WERI-Rb-1 (cell line): ENCODE data around the gene RPS27A.
A peak's percentile ranks its signal among the peaks of the same experiment; 100 is the strongest.
"Not testable (repeated sequence)": the region's sequence is repeated elsewhere in the genome, so short reads cannot be mapped to it uniquely, and the experiment has no call there.

Experiments
- DNase-seq: peaks from one replicate; pipeline ENCODE4 v3.0.0-alpha.2; 2020
- H3K27ac ChIP-seq: fragments of 250-450 bp; sonication (Bioruptor Pico); 2 replicates; pipeline ENCODE4 v1.5.1; 2020; ENCODE audit warnings: mild to moderate bottlenecking, moderate library complexity
- H3K27me3 ChIP-seq: fragments of 250-450 bp; sonication (Bioruptor Pico); 2 replicates; pipeline ENCODE4 v1.5.1; 2021; ENCODE audit warnings: mild to moderate bottlenecking, low read depth, moderate library complexity; ENCODE audit not compliant: insufficient read depth, severe bottlenecking
- H3K36me3 ChIP-seq: fragments of 250-450 bp; sonication (Bioruptor Pico); 2 replicates; pipeline ENCODE4 v1.5.1; 2020; ENCODE audit warnings: mild to moderate bottlenecking, moderate library complexity
- H3K4me3 ChIP-seq: 2 replicates; pipeline ENCODE4 v1.5.1; 2011; ENCODE audit warnings: low read depth, mild to moderate bottlenecking, control low read depth, low read length
- H3K9me3 ChIP-seq: fragments of 250-450 bp; sonication (Bioruptor Pico); 2 replicates; pipeline ENCODE4 v1.5.1; 2021; ENCODE audit warnings: mild to moderate bottlenecking, moderate library complexity; ENCODE audit not compliant: severe bottlenecking
- CTCF ChIP-seq: IDR thresholded peaks from 2 replicates; pipeline ENCODE4 v1.5.1; 2011; ENCODE audit warnings: low read depth, mild to moderate bottlenecking, control low read depth, inconsistent platforms, low read length

The RPS27A gene

GRCh38 chr2:55247025-55247424, 14.5 kb downstream of the RPS27A start:
- no peak overlapping the region for H3K4me3 ChIP-seq
- H3K9me3 ChIP-seq: no peaks in the 10 kb centered on the region
- peaks cover 63% of the 10 kb centered on the region for H3K36me3 ChIP-seq
- DNase-seq: no peak
- TF ChIP-seq CTCF: no peak
- no peaks in the 10 kb centered on the region for H3K27me3 ChIP-seq
- no peak overlapping the region for H3K27ac ChIP-seq

DNA sequence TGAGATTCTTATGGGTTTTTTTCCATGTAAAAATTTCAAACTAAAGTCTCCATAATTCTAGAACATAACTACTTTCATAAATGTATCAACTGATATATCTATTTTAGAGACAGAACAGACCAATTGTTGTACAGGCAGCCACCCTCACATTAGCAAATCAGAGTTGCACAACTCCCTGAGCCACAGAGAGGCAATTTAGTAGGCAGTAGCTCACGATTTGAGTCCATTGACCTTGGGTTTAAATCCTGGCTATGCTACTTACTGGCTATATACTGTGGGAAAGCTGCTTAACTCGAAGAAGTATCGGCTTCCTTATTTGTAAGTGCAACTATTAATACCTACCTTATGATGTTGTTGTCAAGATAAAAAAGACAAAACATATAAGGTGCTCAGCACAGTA, 20.3 kb downstream of the RPS27A start:
- Histone ChIP-seq H3K4me3 (no peak overlapping the region), H3K36me3 (peaks cover 33% of the 10 kb centered on the region), H3K9me3 (no peaks in the 10 kb centered on the region), H3K27ac (no peak overlapping the region), H3K27me3 (no peaks in the 10 kb centered on the region)
- no peak for TF ChIP-seq CTCF
- DNase-seq: peak; percentile 34

DNA sequence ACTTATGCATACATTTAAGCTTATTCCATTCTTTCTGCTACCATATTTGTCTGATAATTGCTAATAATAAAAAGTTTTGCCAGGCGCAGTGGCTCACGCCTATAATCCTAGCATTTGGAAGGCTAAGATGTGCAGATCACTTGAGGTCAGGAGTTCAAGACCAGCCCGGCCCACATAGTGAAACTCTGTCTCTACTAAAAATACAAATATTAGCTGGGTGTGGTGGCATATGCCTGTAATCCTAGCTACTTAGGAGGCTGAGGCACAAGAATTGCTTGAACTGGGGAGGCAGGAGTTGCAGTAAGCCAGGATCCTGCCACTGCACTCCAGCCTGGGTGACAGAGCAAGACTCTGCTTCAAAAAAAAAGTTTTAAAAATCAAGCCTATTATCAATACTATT, 27.1 kb downstream of the RPS27A start:
- H3K36me3 ChIP-seq: peaks cover 43% of the 10 kb centered on the region
- DNase-seq: not testable (repeated sequence)

DNA sequence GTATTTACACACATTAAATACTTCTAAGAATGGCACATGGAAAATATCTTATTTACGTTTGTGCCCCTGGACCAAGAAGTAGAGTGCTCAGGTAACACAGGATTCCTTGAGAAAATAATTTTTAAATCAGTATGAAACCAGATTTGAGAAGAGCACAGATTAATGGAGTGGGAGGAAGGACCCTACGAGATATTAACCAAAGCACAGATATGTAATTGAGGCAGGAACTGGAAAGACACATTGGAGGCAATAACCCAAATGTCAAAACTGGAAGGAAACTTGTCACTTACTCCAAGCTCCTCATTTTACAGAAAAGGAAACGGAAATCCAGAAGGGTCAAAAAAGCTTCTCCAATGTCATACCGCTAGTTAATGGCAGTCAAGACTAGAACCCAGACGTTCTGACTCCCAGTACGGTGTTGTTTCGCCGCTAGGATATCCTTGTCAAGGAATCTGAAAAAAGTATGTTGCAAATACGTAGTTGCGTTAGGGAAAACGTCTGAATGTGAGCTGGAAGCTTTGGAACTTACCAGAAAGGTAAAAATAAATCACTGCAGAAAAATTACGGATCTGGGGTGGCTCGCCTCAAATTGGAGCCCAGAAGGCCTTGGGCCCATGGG, 35.9 kb downstream of the RPS27A start:
- peak overlapping the region; percentile 80 for H3K27ac ChIP-seq
- DNase-seq: no peak
- H3K4me3 ChIP-seq: peak overlapping the region; percentile 69
- peaks cover 22% of the 10 kb centered on the region for H3K36me3 ChIP-seq
- H3K9me3 ChIP-seq: no peaks in the 10 kb centered on the region
- TF ChIP-seq CTCF: no peak
- no peaks in the 10 kb centered on the region for H3K27me3 ChIP-seq

More for the DNA sequence above, 27.1 kb downstream of the RPS27A start:
- H3K27me3 ChIP-seq, H3K4me3 ChIP-seq, H3K9me3 ChIP-seq, H3K27ac ChIP-seq: not testable (repeated sequence)

- TF ChIP-seq CTCF: 0 out of 2 replicates have a peak, but pooled peaks have one; percentile 15
- H3K27me3 ChIP-seq: no peaks in the 10 kb centered on the region
- DNase-seq: peak; percentile 99
Measured at GRCh38 chr2:55268907-55269644, 36.6 kb downstream of the RPS27A start, which contains the start of gene MTIF2. MTIF2 (minus strand) TSS chr2:55269231; CDS start chr2:55263858, 5,373 bp downstream.

GRCh38 chr2:55269645-55269990, 37.1 kb downstream of the RPS27A start:
- H3K27me3 ChIP-seq: no peaks in the 10 kb centered on the region
- no peak for DNase-seq
- H3K9me3 ChIP-seq: no peaks in the 10 kb centered on the region
- H3K36me3 ChIP-seq: peaks cover 9% of the 10 kb centered on the region
- H3K4me3 ChIP-seq: peak overlapping the region; percentile 69
- H3K27ac ChIP-seq: peak overlapping the region; percentile 80
- no peak for TF ChIP-seq CTCF

More at GRCh38 chr2:55268907-55269644, 36.6 kb downstream of the RPS27A start, which contains the start of gene MTIF2:
- Histone ChIP-seq H3K4me3 (peak within 1 kb of the TSS; percentile 69), H3K36me3 (peaks cover 15% of the 10 kb centered on the region), H3K9me3 (no peaks in the 10 kb centered on the region), H3K27ac (peak within 1 kb of the TSS; percentile 80)

- not testable (repeated sequence) for H3K27me3 ChIP-seq, DNase-seq, H3K9me3 ChIP-seq
Measured at GRCh38 chr2:55274346-55274745, 41.9 kb downstream of the RPS27A start.

More at GRCh38 chr2:55274346-55274745, 41.9 kb downstream of the RPS27A start:
- H3K4me3 ChIP-seq, H3K36me3 ChIP-seq, H3K27ac ChIP-seq: not testable (repeated sequence)
